CD4-positive, alpha-beta T cell treated with Interleukin-6 for 4 hours (primary cell): ENCODE results near the gene SEL1L3.
A peak's percentile ranks its signal among the peaks of the same experiment; 100 is the strongest.

ENCODE experiments used
- DNase-seq: peaks from one replicate; pipeline ENCODE4 v3.0.0-alpha.2; 2020; ENCODE audit warnings: mixed read lengths

Gene SEL1L3

GRCh38 chr4:25845841-25846653 lies 16.7 kb downstream of the SEL1L3 start:
- DNase-seq, result no peak

- no peak for DNase-seq
Measured at GRCh38 chr4:25844961-25845712, 17.7 kb downstream of the SEL1L3 start.

GRCh38 chr4:25843340-25844097 lies 19.3 kb downstream of the SEL1L3 start:
- no peak for DNase-seq

DNA sequence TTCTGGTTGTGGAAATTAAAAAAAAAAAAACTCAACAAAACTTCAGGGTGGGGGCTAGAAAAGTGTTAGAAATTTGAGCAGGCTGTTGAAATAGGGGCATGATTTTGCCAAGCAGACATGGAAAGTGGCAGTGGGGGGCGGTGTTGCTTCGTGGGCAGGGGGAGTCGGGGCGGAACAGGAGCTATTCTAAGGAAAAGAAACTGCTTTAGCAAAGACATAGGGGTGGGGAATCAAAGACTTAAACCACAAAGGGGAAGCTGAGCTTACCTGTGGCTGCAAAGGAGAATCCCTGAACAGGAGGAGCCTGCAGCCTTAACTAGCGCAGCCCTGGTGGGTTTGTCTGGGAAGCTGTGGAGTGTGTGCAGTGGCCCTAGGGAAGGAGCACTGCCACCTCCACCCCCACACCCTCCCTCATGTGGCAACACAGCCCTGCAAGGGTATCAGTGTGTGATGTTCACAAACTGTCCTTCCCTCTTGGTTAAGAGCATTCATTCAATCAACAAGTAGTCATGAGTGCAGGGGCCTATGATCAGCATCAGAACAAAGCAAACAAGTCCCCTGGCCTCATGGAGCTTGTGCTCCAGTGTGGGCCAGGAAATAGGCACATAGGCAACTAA lies 20.5 kb downstream of the SEL1L3 start:
- peak; percentile 68 for DNase-seq

DNA sequence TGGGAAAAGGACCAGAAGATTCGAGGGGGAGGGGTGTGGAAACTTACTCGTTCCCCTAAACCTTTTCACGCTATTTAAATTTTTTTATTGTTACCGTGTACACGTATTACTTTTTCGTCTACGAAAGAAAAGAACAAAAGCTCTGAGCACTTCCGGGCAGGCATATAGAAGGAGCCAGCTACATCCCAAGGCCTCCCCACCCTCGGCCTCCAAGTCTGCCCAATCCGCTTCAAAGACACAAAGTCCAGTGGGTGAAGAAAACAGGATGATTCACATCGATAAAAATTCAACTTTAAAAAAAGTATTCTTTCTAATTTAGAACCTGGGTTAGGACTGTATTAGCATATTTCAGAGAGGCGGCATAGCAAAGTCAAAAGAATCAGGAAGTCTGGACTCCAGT lies 23.1 kb downstream of the SEL1L3 start:
- DNase-seq, result no peak

GRCh38 chr4:25839233-25839632 lies 23.6 kb downstream of the SEL1L3 start:
- DNase-seq, result no peak

DNA sequence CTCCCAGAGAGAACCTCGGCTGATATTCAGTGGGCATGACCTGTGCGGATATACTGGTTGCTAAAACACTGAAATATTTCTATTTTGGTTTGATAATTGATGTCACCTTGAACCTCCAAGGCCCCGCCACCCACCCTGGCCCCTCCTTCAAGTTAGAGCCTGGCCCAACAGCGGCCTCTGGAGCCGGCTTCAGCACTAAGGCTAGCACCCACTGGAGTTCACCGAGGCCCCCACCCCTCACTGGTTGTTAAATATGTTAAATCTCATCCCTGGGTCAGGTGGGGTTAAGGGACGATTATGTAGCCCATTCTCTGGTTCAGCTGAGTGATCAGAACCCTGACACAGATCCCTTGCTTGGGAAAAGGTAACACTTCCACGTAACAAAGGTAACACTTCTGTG lies 24.3 kb downstream of the SEL1L3 start:
- no peak for DNase-seq

GRCh38 chr4:25837107-25837506 lies 25.7 kb downstream of the SEL1L3 start:
- no peak for DNase-seq

- DNase-seq, result no peak
Measured at GRCh38 chr4:25835384-25835783, 27.4 kb downstream of the SEL1L3 start.

GRCh38 chr4:25834411-25835107 lies 28.2 kb downstream of the SEL1L3 start:
- no peak for DNase-seq

DNA sequence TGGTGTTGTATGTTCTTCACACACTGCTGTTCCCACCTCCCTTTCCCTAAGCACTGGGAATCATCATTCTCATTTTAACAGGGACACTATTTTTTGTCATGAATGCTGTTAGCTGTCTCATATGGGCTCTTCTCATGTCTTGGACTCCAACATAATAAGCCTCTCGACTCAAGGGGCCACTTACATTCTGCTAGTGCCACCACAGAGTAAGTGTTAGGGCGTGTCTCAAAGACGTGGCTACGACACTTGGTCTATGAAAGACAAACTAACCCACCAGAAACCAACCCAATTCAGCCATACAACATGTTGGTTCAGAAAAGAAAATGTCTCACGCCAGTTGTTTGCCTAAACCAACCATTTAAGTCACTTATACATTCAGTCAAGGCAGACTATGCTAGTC lies 32.2 kb downstream of the SEL1L3 start:
- no peak for DNase-seq

- no peak for DNase-seq
Measured at GRCh38 chr4:25827897-25828296, 34.9 kb downstream of the SEL1L3 start.

DNA sequence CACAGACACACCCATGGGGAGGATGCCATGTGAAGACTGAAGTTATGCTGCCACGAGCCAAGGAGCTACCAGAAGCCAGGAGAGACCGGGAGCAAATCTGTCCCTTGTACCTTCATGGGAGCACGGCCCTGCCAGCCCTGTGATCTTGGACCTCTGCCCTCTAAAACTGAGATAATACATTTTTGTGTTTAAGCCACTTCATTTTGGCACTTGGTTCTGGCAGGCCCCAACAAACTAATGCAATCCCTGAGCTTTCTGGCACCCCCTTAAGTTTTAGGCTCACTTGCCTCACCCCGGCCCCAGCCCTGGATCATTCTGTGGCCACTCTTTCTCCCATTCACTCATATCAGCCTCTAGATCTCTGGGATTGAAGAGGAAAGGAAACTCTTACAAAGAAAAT lies 35.4 kb downstream of the SEL1L3 start:
- no peak for DNase-seq

DNA sequence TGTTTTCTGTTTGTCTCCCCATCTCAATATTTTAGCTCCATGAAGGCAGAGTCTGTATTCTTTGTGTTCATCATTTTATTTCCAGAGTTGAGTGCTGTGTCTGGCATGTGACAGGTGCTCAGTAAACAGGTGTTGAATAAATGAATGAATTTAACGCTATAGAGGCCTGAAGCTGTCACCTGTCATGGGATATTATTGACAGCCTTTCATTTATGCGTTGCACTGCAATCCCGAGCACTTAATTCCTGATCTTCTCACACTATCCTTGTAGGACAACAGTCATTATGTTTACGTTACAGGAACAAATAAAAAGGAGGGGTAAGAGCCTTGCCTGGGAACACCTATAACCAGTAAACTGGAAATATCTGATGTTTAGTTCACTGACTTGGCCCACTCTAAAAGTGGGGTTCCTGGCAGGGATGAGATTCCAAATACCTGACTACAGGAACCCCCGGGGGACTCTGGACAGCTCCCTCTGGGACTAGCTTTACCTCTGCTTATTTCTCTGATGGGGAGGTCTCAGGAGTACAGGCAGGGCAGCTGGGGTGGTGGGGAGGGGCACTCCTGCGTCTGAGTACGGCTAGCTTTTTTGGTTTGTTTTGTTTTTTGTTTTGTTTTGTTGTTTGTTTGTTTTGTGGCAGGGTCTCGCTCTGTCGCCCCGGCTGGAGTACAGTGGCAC lies 36.6 kb downstream of the SEL1L3 start:
- DNase-seq, result no peak

- DNase-seq, result no peak
Measured at GRCh38 chr4:25823632-25824031, 39.2 kb downstream of the SEL1L3 start.

DNA sequence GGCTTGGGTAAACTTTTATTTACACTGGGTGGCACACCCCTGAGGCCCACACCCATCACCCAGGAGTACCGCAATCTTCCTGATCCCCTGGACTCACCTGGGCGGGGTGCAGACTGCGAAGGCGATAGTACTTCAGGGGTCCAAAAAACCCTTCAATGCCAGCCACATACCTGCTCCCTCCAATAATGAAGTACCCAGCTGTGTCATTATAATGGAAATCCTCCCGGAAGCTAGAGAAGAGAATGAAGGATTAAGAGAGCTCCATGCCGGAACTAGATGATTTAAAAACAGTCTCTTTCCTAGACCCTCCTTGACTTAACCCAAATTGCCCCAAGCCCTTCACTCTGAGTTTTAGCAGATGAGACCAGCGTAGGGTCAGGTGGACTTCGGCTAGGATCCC lies 40.9 kb downstream of the SEL1L3 start:
- no peak for DNase-seq

DNA sequence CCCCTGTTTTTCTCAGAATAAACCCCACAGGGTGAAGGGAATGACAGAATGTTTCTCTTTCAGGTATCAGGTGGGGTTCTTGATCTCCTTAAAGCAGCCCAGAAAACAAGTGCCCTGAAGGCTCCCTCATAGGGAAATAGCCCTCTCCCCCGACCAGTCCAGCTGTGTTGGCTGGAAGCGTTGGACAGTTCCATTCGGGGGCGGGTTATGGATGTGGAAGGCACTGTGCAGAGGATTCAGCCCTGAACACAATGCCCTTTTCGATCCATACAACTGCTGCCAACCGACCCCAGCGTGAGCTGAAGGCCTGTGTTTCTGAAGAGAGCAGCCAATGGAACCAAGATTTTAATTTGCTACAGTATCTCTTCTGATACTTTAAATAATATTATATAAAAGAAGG lies 41.5 kb downstream of the SEL1L3 start:
- DNase-seq, result no peak

DNA sequence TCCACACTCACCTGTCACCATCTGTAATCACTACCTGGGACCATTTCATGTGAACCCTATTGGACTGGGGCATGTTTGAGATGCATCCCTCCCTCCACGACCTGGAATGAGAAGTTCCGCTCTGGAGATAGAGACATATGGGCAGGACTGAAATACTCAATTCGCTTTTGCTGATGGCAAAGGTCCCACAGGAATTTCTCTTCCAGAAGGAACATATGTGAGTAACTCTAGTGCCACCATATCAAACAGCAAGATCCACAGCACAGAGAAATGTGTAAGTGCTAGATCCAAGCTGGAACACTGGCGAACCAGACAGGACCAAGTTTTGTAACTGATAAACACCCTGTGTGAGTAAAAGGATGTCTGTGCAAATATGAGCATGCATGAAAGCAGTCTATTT lies 43.9 kb downstream of the SEL1L3 start:
- DNase-seq, result no peak

DNA sequence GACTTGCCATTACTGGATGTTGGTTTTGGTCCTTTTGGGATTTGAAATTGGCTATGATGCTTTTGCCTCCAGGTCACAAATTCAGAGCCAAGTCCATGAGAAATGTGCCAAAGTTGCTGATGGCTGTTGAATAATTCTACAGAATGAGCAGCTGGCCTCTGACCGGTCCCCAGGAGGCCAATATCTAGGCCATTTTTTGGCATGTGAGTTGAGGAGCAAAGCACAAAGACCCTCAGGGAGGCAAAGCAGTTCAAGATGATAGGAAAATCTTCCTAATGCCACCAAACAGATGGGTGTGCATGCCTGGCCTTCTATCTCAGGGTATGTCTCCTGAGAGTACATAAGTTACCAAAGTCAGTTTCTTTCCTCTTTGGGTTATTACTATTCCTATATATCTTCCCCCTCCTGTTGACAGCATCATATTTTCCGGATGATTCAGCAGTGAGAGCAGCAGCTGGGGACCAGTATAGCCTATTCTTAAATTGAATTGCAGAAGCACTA lies 44.4 kb downstream of the SEL1L3 start:
- no peak for DNase-seq

- no peak for DNase-seq
Measured at GRCh38 chr4:25817059-25817681, 45.6 kb downstream of the SEL1L3 start.

DNA sequence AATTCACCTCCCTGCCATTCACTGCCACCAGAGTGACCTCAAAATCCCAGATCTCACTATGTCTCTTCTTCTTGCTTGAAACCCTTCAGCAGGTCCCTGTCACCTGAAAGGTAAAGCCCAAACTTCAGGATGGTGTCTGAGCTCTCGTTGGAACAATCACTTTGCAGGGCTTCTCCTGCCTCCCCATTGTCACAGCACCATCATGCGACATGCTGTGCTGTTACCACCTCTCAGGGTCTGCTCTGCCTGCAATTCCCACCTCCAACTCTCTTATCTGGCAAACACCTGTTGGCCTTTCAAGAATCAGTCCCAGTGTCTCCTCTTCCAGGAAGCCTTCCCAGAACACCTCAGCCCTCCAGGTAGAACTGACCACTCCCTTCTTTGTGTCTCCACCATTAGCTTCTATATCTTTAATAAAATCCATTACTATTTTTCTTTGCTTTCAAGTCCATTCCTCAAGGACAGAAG lies 46.2 kb downstream of the SEL1L3 start:
- no peak for DNase-seq
